Fibroblast of gingiva (primary cell): ENCODE measurements around the gene IL10RA.

Experiments
- DNase-seq: peaks from one replicate; pipeline ENCODE4 v3.0.0-alpha.2; 2011; ENCODE audit warnings: low read depth

IL10RA gene

DNA sequence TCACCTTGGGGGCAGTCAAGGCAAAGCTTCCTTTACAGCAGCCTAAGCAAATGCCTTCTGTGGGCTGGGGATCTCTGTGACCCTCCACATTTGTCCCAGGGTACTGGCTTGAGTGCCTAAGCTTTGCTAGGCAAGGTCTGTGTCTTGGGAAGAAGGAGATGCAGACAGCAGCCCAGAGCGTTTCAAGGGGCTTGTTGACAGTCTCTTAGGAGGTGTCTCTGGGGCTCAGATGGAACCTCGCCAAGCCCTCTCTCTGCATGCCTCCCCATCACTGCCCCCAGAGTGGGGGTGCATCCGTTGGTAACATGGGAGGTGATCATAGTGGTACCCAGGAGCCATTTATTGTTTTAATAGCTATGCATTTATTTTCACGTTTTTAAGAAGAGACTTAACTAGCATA, 61.6 kb downstream of the IL10RA start:
- DNase-seq = no peak

DNA sequence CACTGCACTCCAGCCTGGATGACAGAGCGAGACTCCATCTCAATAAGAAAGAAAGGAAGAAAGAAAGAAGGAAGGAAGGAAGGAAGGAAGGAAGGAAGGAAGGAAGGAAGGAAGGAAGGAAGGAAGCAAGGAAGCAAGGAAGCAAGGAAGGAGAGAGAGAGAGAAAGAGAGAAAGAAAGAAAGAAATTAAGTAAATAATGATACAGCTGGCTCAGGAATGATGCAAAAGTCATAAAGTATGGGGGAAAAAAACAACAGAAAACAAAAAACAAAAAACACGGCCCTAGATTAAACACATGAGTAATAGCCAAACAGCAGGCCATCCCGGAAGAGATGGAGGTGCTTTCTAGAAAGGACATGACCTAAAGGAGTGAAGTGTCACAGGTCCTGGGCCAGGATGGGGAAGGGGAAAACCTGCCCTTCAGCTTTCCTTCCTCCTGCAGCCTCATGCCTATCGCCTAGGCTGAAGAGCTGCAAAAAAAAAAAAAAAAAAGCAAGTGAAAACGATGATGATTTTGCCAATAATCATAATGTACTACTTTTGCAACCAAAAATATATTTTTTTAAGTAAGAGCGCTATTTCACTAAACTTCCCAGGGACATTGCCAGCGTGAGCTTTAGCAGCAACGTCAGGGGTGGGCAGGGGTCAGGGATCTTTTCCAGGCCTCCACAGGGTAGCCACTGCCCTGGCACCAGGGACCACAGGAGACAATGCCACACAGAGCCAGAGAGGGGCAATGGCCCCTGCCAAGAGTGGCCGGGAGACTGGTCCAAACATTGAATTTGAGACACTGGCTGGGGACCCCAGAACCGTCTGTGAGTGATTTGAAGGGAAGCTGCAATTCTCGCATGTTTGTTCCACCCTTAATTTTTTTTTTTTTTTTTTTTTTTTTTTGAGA, 62.5 kb downstream of the IL10RA start:
- no peak for DNase-seq

DNA sequence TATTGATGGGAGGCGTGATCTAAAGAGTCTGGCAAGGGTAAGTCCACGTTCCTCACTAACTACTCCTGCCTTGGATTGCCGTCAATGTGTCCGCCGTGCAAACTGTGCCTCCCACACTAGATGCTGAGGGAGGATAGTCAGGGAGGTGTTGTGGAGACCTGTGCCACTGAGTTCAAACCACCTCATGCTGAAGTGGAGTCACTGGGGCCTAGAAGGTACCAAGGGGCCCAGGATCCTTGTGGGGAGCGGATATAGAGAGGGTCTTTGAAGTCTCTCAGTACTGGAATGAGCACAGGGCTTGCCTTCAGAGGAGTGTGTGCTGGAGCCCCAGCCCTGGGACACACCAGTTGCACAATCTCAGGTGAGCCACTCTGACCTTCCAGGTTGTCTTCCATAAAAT, 63.6 kb downstream of the IL10RA start:
- DNase-seq = no peak

DNA sequence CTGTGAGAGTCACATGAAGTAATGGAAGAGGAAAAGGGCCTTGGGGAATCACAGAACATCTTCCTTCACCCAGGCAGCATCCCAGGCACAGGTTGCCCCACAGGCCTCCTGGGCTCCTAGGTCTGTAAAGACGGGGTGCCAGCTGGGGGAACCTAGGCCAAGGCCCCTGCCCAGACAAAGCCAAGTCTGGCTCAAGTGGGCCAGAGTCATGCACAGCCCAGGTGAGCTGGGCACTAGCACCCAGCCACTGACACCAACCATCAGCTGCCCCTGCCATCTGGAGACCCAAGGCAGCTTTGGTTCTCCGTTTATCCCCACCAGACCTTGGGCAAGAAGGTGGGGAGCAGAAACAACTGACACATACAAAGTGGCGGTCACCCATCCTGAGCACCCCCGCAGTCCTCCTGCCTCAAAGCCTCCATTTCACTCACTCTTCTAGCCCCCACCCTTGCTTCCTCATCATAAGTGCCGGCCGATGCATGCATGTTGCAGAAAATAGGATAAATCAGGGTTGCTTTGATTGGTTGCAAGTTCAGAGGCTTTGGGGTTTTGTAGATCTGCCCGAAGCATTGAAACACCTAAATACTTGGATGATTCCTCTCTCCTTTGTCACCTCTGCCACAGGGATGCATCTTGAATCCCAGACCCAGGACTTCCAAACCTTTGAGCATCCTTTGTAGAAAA, 64.2 kb downstream of the IL10RA start:
- DNase-seq = no peak
